HepG2 (cell line): ENCODE measurements around the gene SNX9.

Source experiments
- SP1 ChIP-seq, 2 experiments: fragments of 450-650 bp in 1 of 2; sonication (generic) in 1 of 2; formaldehyde crosslinking in 1 of 2; IDR thresholded peaks; 2 replicates each; pipeline versions ENCODE4 v1.4.0 to v1.6.1; 2016 to 2020; ENCODE audit warnings: missing genetic modification reagents in 1 of 2
- YY1 ChIP-seq: IDR thresholded peaks from 2 replicates; pipeline ENCODE4 v1.6.1; 2011; ENCODE audit warnings: low read length, low read depth, moderate library complexity, mild to moderate bottlenecking; ENCODE audit not compliant: insufficient read depth, insufficient replicate concordance
- TF ChIP-seq, protein P1 (sequence below): sonication (generic); formaldehyde crosslinking; IDR thresholded peaks from 2 replicates; pipeline ENCODE4 v1.5.0; 2020; ENCODE audit warnings: mild to moderate bottlenecking, missing genetic modification reagents, moderate library complexity
- TF ChIP-seq, protein P2 (sequence below): IDR thresholded peaks from 2 replicates; pipeline ENCODE4 v1.4.0; 2020; ENCODE audit warnings: mild to moderate bottlenecking, missing genetic modification reagents

DNA sequence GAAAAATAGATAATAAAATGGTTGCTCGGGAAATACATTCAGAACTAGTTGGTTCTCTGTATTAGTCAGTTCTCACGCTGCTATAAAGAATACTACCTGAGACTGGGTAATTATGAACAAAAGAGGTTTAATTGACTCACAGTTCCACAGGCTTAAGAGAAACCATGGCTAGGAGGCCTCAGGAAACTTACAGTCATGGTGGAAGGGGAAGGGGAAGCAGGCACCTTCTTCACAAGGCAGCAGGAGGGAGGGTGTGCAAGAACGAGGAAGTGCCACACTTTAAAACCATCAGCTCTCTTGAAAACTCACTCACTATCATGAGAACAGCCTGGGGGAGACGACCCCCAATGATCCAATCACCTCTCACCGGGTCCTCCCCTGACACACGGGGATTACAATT, 24.2 kb upstream of the SNX9 start:
- TF ChIP-seq, protein P1, sequence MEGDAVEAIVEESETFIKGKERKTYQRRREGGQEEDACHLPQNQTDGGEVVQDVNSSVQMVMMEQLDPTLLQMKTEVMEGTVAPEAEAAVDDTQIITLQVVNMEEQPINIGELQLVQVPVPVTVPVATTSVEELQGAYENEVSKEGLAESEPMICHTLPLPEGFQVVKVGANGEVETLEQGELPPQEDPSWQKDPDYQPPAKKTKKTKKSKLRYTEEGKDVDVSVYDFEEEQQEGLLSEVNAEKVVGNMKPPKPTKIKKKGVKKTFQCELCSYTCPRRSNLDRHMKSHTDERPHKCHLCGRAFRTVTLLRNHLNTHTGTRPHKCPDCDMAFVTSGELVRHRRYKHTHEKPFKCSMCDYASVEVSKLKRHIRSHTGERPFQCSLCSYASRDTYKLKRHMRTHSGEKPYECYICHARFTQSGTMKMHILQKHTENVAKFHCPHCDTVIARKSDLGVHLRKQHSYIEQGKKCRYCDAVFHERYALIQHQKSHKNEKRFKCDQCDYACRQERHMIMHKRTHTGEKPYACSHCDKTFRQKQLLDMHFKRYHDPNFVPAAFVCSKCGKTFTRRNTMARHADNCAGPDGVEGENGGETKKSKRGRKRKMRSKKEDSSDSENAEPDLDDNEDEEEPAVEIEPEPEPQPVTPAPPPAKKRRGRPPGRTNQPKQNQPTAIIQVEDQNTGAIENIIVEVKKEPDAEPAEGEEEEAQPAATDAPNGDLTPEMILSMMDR (CRISPR knock-in tag) = no peak
- TF ChIP-seq, protein P2, sequence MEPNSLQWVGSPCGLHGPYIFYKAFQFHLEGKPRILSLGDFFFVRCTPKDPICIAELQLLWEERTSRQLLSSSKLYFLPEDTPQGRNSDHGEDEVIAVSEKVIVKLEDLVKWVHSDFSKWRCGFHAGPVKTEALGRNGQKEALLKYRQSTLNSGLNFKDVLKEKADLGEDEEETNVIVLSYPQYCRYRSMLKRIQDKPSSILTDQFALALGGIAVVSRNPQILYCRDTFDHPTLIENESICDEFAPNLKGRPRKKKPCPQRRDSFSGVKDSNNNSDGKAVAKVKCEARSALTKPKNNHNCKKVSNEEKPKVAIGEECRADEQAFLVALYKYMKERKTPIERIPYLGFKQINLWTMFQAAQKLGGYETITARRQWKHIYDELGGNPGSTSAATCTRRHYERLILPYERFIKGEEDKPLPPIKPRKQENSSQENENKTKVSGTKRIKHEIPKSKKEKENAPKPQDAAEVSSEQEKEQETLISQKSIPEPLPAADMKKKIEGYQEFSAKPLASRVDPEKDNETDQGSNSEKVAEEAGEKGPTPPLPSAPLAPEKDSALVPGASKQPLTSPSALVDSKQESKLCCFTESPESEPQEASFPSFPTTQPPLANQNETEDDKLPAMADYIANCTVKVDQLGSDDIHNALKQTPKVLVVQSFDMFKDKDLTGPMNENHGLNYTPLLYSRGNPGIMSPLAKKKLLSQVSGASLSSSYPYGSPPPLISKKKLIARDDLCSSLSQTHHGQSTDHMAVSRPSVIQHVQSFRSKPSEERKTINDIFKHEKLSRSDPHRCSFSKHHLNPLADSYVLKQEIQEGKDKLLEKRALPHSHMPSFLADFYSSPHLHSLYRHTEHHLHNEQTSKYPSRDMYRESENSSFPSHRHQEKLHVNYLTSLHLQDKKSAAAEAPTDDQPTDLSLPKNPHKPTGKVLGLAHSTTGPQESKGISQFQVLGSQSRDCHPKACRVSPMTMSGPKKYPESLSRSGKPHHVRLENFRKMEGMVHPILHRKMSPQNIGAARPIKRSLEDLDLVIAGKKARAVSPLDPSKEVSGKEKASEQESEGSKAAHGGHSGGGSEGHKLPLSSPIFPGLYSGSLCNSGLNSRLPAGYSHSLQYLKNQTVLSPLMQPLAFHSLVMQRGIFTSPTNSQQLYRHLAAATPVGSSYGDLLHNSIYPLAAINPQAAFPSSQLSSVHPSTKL = no peak
- TF ChIP-seq YY1 (no peak), SP1 (IDR thresholded peaks at IDR 0.05) (no peak), SP1 (CRISPR knock-in tag; IDR thresholded peaks at IDR 0.05) (no peak)
